Subcutaneous adipose tissue (tissue), 4 donors: ENCODE measurements around the gene TNNI3K. TPM values are rescaled to one million over a fixed set of nuclear protein-coding genes. Genes with fewer than 3 reads are reported as not detected.

Source experiments
- CTCF ChIP-seq: fragments of 450-650 bp; IDR thresholded peaks from one replicate; pipeline ENCODE4 v1.5.1; 2016; ENCODE audit warnings: low read depth, mild to moderate bottlenecking, control low read depth, antibody characterized with exemption, moderate library complexity
- total RNA-seq, 4 donors: library from RNA; depleted of rRNA; stranded (reverse); fragments of >200 nt; gene quantifications; one replicate each; pipeline ENCODE4 v1.1.0, GENCODE V29; 2016

Gene TNNI3K
- total RNA-seq, 4 donors from 2014 or later = 0.98 to 7.0 (median 3.9) TPM; not detected in 1

DNA sequence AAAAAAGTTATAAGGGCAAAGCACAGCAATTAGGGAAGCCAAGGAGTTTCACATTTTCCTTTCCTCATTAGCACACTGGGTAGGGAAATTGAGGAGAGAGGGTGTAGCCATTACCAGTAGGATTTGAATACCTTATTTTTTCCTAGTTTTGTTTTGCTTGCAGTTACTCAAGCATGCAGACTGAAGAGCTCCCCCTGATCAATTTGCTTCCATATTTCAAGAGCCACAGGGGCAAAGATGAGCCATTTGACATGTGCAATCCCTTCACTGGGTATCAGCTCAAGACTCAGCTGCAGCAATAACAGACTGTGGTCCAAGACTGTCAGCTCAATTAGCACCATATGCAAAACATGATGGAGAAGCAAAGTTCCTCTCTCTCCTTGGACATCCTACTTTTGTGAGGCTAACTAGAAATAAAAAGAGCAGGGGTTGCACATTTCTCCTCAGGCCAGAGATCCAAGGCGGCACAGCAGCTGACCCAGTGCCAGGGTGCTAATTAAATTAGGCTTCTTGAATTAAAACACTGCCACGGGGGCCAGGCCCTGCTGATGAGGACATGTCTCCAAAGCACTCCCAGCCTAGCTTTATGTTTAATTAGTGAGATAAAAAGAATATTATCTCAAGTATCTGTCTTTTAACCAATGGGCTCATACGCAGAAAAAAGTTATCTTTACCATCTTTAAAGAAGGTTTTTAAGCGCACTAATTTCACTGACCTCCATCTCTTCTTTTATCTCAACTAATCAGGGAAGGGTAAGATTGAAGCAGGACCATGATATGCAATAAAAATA is 314.0 kb downstream of the TNNI3K start:
- no peak for TF ChIP-seq CTCF

DNA sequence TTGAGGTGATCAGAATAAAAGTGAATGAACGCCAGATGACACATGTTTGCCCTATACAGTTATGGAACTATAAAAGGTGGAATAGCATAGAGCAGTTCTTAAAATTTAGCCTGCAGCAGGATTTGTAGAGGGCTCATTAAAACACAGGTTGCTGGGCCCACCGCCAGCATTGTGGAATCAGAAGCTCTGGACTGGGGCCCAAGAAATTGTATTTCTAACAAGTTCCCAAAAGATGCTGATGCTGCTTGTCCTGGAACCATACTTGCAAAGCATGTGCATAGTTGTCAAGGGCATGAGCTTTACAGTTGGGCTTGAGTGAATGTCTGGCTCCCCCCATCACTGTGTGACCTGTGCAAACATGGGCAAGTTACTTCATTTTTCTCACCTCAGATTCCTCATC is 314.7 kb downstream of the TNNI3K start:
- TF ChIP-seq CTCF = no peak

GRCh38 chr1:74570797-74571492 is 335.8 kb downstream of the TNNI3K start:
- no peak for TF ChIP-seq CTCF

GRCh38 chr1:74571493-74571800 is 336.3 kb downstream of the TNNI3K start:
- no peak for TF ChIP-seq CTCF

GRCh38 chr1:74571891-74572290 is 336.7 kb downstream of the TNNI3K start:
- no peak for TF ChIP-seq CTCF

GRCh38 chr1:74578101-74578500 is 342.9 kb downstream of the TNNI3K start:
- no peak for TF ChIP-seq CTCF

- TF ChIP-seq CTCF = no peak
Measured at GRCh38 chr1:74579425-74579824, 344.2 kb downstream of the TNNI3K start.
